Measurements from ENCODE around the gene TCF21. TPM values are rescaled to one million over a fixed set of nuclear protein-coding genes. Genes with fewer than 3 reads are reported as not detected.
"Not testable (repeated sequence)": the region's sequence is repeated elsewhere in the genome, so short reads cannot be mapped to it uniquely, and the experiment has no call there.

Gene TCF21
- total RNA-seq, 1 experiment from 2014 or later, result not detected

GRCh38 chr6:133857696-133858095 lies 31.2 kb upstream of the TCF21 start:
- H3K36me3 ChIP-seq (ENCODE audit: insufficient read depth, low read length, poor library complexity, severe bottlenecking), result no peaks in the 10 kb centered on the region
- no peaks in the 10 kb centered on the region for H3K9me3 ChIP-seq (ENCODE audit: low read depth, low read length, poor library complexity, severe bottlenecking)
- no peak for DNase-seq (ENCODE audit: low spot score)
- ChIA-PET POLR2A (ENCODE audit: low non-redundant PET) (no interaction called here), CTCF (no interaction called here)
- no peak overlapping the region for H3K27ac ChIP-seq (ENCODE audit: low read depth, low read length, poor library complexity, severe bottlenecking)
- H3K4me1 ChIP-seq (ENCODE audit: insufficient read depth, low read length, poor library complexity, severe bottlenecking), result no peaks in the 10 kb centered on the region
- peaks cover 62% of the 10 kb centered on the region for H3K27me3 ChIP-seq (replicated peaks; ENCODE audit: insufficient read depth, low read depth, low read length, poor library complexity)
- no peak for TF ChIP-seq CTCF (conservative IDR thresholded peaks at IDR 0.05; ENCODE audit: low read depth, low read length)
- TF ChIP-seq EZH2 (IDR thresholded peaks at IDR 0.05; ENCODE audit: borderline replicate concordance, low read depth, low read length, poor library complexity, severe bottlenecking), result no peak
- H3K4me3 ChIP-seq (ENCODE audit: low read depth, low read length, poor library complexity, severe bottlenecking), result no peak overlapping the region
- no TSS peak for BruUV-seq (replicated peaks)
- intact Hi-C loops (cut with micrococcal nuclease; ENCODE audit: unreplicated experiment), result no loop called here

- intact Hi-C loops (cut with micrococcal nuclease; ENCODE audit: unreplicated experiment); H3K9me3 ChIP-seq (ENCODE audit: low read depth, low read length, poor library complexity, severe bottlenecking); POLR2A ChIA-PET (ENCODE audit: low non-redundant PET); BruUV-seq (replicated peaks); H3K4me3 ChIP-seq (ENCODE audit: low read depth, low read length, poor library complexity, severe bottlenecking); DNase-seq (ENCODE audit: low spot score); CTCF ChIA-PET; H3K4me1 ChIP-seq (ENCODE audit: insufficient read depth, low read length, poor library complexity, severe bottlenecking); H3K27ac ChIP-seq (ENCODE audit: low read depth, low read length, poor library complexity, severe bottlenecking); H3K36me3 ChIP-seq (ENCODE audit: insufficient read depth, low read length, poor library complexity, severe bottlenecking): not testable (repeated sequence)
- H3K27me3 ChIP-seq (replicated peaks; ENCODE audit: insufficient read depth, low read depth, low read length, poor library complexity), result peaks cover 30% of the 10 kb centered on the region
These were observed 27.6 kb upstream of the TCF21 start for GRCh38 chr6:133861337-133861736.

GRCh38 chr6:133863228-133863627 lies 25.7 kb upstream of the TCF21 start:
- no peaks in the 10 kb centered on the region for H3K36me3 ChIP-seq (ENCODE audit: insufficient read depth, low read length, poor library complexity, severe bottlenecking)
- no peak for DNase-seq (ENCODE audit: low spot score)
- no peak overlapping the region for H3K4me3 ChIP-seq (ENCODE audit: low read depth, low read length, poor library complexity, severe bottlenecking)
- no peak for TF ChIP-seq EZH2 (IDR thresholded peaks at IDR 0.05; ENCODE audit: borderline replicate concordance, low read depth, low read length, poor library complexity, severe bottlenecking)
- TF ChIP-seq CTCF (conservative IDR thresholded peaks at IDR 0.05; ENCODE audit: low read depth, low read length), result no peak
- BruUV-seq (replicated peaks), result no TSS peak
- H3K9me3 ChIP-seq (ENCODE audit: low read depth, low read length, poor library complexity, severe bottlenecking), result no peaks in the 10 kb centered on the region
- POLR2A ChIA-PET (ENCODE audit: low non-redundant PET), result no interaction called here
- peaks cover 19% of the 10 kb centered on the region for H3K27me3 ChIP-seq (replicated peaks; ENCODE audit: insufficient read depth, low read depth, low read length, poor library complexity)
- CTCF ChIA-PET, result no interaction called here
- H3K4me1 ChIP-seq (ENCODE audit: insufficient read depth, low read length, poor library complexity, severe bottlenecking), result no peaks in the 10 kb centered on the region
- intact Hi-C loops (cut with micrococcal nuclease; ENCODE audit: unreplicated experiment), result no loop called here
- no peak overlapping the region for H3K27ac ChIP-seq (ENCODE audit: low read depth, low read length, poor library complexity, severe bottlenecking)

GRCh38 chr6:133865680-133866079 lies 23.2 kb upstream of the TCF21 start:
- no peak for DNase-seq (ENCODE audit: low spot score)
- CTCF ChIA-PET, result no interaction called here

More at GRCh38 chr6:133865680-133866079, 23.2 kb upstream of the TCF21 start:
- no peaks in the 10 kb centered on the region for H3K36me3 ChIP-seq (ENCODE audit: insufficient read depth, low read length, poor library complexity, severe bottlenecking)
- no peaks in the 10 kb centered on the region for H3K4me1 ChIP-seq (ENCODE audit: insufficient read depth, low read length, poor library complexity, severe bottlenecking)
- peaks cover 32% of the 10 kb centered on the region for H3K27me3 ChIP-seq (replicated peaks; ENCODE audit: insufficient read depth, low read depth, low read length, poor library complexity)
- POLR2A ChIA-PET (ENCODE audit: low non-redundant PET), result no interaction called here
- no peak overlapping the region for H3K27ac ChIP-seq (ENCODE audit: low read depth, low read length, poor library complexity, severe bottlenecking)
- no peak overlapping the region for H3K4me3 ChIP-seq (ENCODE audit: low read depth, low read length, poor library complexity, severe bottlenecking)
- TF ChIP-seq EZH2 (IDR thresholded peaks at IDR 0.05; ENCODE audit: borderline replicate concordance, low read depth, low read length, poor library complexity, severe bottlenecking) (no peak), CTCF (conservative IDR thresholded peaks at IDR 0.05; ENCODE audit: low read depth, low read length) (no peak)
- BruUV-seq (replicated peaks), result no TSS peak
- intact Hi-C loops (cut with micrococcal nuclease; ENCODE audit: unreplicated experiment), result no loop called here
- no peaks in the 10 kb centered on the region for H3K9me3 ChIP-seq (ENCODE audit: low read depth, low read length, poor library complexity, severe bottlenecking)

Data from A673 (cell line).